ENCODE data around the gene ZNF488. TPM values are rescaled to one million over a fixed set of nuclear protein-coding genes. Genes with fewer than 3 reads are reported as not detected.

Gene ZNF488
- total RNA-seq, 1 experiment from 2014 or later, result 2.2 TPM

DNA sequence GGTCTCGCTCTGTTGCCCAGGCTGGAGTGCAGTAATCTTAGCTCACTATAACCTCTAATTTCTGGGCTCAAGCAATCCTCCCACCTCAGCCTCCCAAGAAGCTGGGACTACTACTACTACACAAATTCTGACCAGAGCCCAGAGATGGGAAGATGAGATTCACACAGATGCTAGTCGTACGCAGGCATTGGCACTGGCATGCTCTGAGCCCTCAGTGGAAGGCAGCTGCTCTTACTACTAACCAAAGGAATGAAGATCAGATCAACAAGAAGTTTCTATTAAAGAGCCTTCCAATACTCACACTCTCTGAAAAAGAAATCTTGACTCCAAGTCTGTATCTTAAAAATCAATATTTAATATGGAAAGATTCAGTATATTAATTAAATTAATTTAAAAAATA is 51.1 kb downstream of the ZNF488 start:
- CTCF ChIA-PET, result no interaction called here
- Mint-ChIP-seq H3K4me3 (ENCODE audit: low read depth, unreplicated experiment) (no peak overlapping the region), H3K27ac (ENCODE audit: unreplicated experiment) (no peak overlapping the region), H3K4me1 (ENCODE audit: low read depth, unreplicated experiment) (no peaks in the 10 kb centered on the region), H3K36me3 (ENCODE audit: insufficient read depth, unreplicated experiment) (no peaks in the 10 kb centered on the region), H3K27me3 (ENCODE audit: unreplicated experiment) (peaks cover 53% of the 10 kb centered on the region), H3K9me3 (ENCODE audit: low read depth, unreplicated experiment) (no peaks in the 10 kb centered on the region)
- no TSS peak for BruUV-seq (replicated peaks)
- TF ChIP-seq, protein P1, sequence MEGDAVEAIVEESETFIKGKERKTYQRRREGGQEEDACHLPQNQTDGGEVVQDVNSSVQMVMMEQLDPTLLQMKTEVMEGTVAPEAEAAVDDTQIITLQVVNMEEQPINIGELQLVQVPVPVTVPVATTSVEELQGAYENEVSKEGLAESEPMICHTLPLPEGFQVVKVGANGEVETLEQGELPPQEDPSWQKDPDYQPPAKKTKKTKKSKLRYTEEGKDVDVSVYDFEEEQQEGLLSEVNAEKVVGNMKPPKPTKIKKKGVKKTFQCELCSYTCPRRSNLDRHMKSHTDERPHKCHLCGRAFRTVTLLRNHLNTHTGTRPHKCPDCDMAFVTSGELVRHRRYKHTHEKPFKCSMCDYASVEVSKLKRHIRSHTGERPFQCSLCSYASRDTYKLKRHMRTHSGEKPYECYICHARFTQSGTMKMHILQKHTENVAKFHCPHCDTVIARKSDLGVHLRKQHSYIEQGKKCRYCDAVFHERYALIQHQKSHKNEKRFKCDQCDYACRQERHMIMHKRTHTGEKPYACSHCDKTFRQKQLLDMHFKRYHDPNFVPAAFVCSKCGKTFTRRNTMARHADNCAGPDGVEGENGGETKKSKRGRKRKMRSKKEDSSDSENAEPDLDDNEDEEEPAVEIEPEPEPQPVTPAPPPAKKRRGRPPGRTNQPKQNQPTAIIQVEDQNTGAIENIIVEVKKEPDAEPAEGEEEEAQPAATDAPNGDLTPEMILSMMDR (IDR thresholded peaks at IDR 0.05; ENCODE audit: unreplicated experiment), result no peak
- intact Hi-C loops (cut with micrococcal nuclease; ENCODE audit: unreplicated experiment), result no loop called here
- no peak for DNase-seq

DNA sequence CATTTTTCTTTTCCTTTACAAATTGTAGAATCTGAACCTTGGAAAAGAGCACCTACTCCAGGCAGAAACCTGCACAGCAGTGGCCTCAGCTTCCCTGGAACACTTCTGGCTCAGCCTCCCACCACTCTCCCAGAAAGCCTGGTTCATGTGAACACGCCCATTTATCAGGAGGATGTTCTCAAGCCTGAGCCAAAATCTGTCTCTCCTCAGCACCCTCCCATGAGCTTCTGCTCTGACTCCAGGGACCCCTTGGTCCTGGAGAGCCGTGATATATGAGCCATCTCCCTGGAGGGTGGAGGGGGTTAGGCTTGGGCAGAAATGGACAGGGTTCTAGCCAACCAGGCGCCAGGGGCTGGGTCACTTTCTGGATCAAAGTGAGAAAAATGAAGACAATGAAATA is 51.7 kb downstream of the ZNF488 start:
- Mint-ChIP-seq H3K36me3 (ENCODE audit: insufficient read depth, unreplicated experiment) (no peaks in the 10 kb centered on the region), H3K4me1 (ENCODE audit: low read depth, unreplicated experiment) (no peaks in the 10 kb centered on the region), H3K27ac (ENCODE audit: unreplicated experiment) (no peak overlapping the region), H3K27me3 (ENCODE audit: unreplicated experiment) (peaks cover 47% of the 10 kb centered on the region), H3K4me3 (ENCODE audit: low read depth, unreplicated experiment) (no peak overlapping the region), H3K9me3 (ENCODE audit: low read depth, unreplicated experiment) (no peaks in the 10 kb centered on the region)
- TF ChIP-seq, protein P1 (IDR thresholded peaks at IDR 0.05; ENCODE audit: unreplicated experiment), result no peak
- DNase-seq, result no peak
- CTCF ChIA-PET, result no interaction called here
- intact Hi-C loops (cut with micrococcal nuclease; ENCODE audit: unreplicated experiment), result no loop called here
- BruUV-seq (replicated peaks), result no TSS peak

DNA sequence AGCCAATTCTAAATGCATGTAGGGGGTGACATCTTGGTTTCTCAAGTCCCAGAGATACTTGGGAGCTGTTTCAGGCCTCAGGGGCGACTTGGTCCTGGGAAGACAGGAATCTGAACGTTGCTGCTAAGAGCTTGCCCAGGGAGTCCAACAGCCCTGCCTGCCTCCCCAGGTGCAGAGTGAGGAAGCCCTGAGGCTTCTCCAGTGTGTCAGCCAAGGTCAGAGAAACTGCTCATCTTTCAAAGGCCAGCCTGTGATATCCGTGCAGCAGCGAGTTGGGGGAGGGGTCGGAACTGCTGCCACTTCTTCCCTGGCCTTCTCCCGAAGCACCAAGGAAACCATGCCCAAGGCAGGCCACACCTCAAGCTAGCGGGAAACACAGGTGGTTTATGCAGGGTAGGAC is 52.1 kb downstream of the ZNF488 start:
- Mint-ChIP-seq H3K4me1 (ENCODE audit: low read depth, unreplicated experiment) (no peaks in the 10 kb centered on the region), H3K9me3 (ENCODE audit: low read depth, unreplicated experiment) (no peaks in the 10 kb centered on the region)
- CTCF ChIA-PET, result no interaction called here

DNA sequence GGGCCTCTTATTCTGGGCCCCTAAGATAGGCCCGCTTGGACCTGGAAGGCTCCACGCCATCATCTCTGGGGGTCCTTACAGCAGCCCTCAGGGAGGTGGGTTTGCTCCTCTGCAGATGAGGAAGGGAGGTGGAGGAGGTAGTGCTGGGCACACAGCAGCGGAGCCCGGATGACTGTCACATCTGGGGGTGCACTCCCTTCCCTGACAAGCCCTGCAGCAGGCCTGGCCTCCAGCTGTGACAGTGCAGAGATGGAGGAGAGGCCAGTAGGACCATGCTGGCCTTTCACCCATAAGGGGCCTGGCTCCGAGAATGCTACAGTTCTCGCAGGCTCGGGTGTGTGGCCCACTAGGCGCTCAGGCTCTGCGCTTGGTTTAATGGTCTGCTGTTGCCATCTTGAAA is 52.6 kb downstream of the ZNF488 start:
- TF ChIP-seq, protein P1 (IDR thresholded peaks at IDR 0.05; ENCODE audit: unreplicated experiment), result no peak
- CTCF ChIA-PET, result no interaction called here
- Mint-ChIP-seq H3K4me1 (ENCODE audit: low read depth, unreplicated experiment) (no peaks in the 10 kb centered on the region), H3K9me3 (ENCODE audit: low read depth, unreplicated experiment) (no peaks in the 10 kb centered on the region), H3K4me3 (ENCODE audit: low read depth, unreplicated experiment) (no peak overlapping the region), H3K27me3 (ENCODE audit: unreplicated experiment) (peaks cover 38% of the 10 kb centered on the region), H3K36me3 (ENCODE audit: insufficient read depth, unreplicated experiment) (no peaks in the 10 kb centered on the region), H3K27ac (ENCODE audit: unreplicated experiment) (no peak overlapping the region)
- no peak for DNase-seq
- no TSS peak for BruUV-seq (replicated peaks)
- intact Hi-C loops (cut with micrococcal nuclease; ENCODE audit: unreplicated experiment), result no loop called here

More for the DNA sequence above, 52.1 kb downstream of the ZNF488 start:
- TF ChIP-seq, protein P1 (IDR thresholded peaks at IDR 0.05; ENCODE audit: unreplicated experiment), result no peak
- Mint-ChIP-seq H3K27me3 (ENCODE audit: unreplicated experiment) (peaks cover 43% of the 10 kb centered on the region), H3K36me3 (ENCODE audit: insufficient read depth, unreplicated experiment) (no peaks in the 10 kb centered on the region), H3K27ac (ENCODE audit: unreplicated experiment) (no peak overlapping the region), H3K4me3 (ENCODE audit: low read depth, unreplicated experiment) (no peak overlapping the region)
- no peak for DNase-seq
- intact Hi-C loops (cut with micrococcal nuclease; ENCODE audit: unreplicated experiment), result no loop called here
- BruUV-seq (replicated peaks), result no TSS peak
